Smooth muscle cell (in vitro differentiated cells): Measurements from ENCODE around the gene GRK5. TPM values are rescaled to one million over a fixed set of nuclear protein-coding genes. Genes with fewer than 3 reads are reported as not detected.

Source experiments
- DNase-seq: peaks from one replicate; lab custom pipeline; 2025; ENCODE audit not compliant: unreplicated experiment; lab: John Stamatoyannopoulos, UW
- H2AFZ ChIP-seq: fragments of 200-600 bp; sonication (generic); 2 replicates; pipeline ENCODE4 v1.6.0; 2016; ENCODE audit warnings: antibody characterized with exemption, low read depth, mild to moderate bottlenecking
- H3F3A ChIP-seq: fragments of 200-600 bp; sonication (generic); 2 replicates; pipeline ENCODE4 v1.6.0; 2017; ENCODE audit warnings: antibody characterized with exemption, low read depth
- H3K27ac ChIP-seq: fragments of 200-600 bp; sonication (generic); 2 replicates; pipeline ENCODE4 v1.5.1; 2016; ENCODE audit warnings: low read depth, mild to moderate bottlenecking
- H3K27me3 ChIP-seq: fragments of 200-600 bp; sonication (generic); 2 replicates; pipeline ENCODE4 v1.6.1; 2016; ENCODE audit warnings: low read depth, mild to moderate bottlenecking
- H3K36me3 ChIP-seq: fragments of 200-600 bp; sonication (generic); 2 replicates; pipeline ENCODE4 v1.5.1; 2016; ENCODE audit warnings: low read depth
- H3K4me1 ChIP-seq: fragments of 200-600 bp; sonication (generic); 2 replicates; pipeline ENCODE4 v1.5.1; 2016; ENCODE audit warnings: low read depth
- H3K4me2 ChIP-seq: fragments of 200-600 bp; sonication (generic); 2 replicates; pipeline ENCODE4 v1.6.0; 2016; ENCODE audit warnings: mild to moderate bottlenecking
- H3K4me3 ChIP-seq: fragments of 200-600 bp; sonication (generic); 2 replicates; pipeline ENCODE4 v1.5.1; 2016; ENCODE audit warnings: mild to moderate bottlenecking
- H3K79me2 ChIP-seq: fragments of 200-600 bp; sonication (generic); 2 replicates; pipeline ENCODE4 v1.6.0; 2016; ENCODE audit warnings: low read depth, mild to moderate bottlenecking
- H3K9ac ChIP-seq: fragments of 200-600 bp; sonication (generic); 2 replicates; pipeline ENCODE4 v1.6.0; 2016; ENCODE audit warnings: low read depth
- H3K9me3 ChIP-seq: fragments of 200-600 bp; sonication (generic); replicated peaks from 2 replicates; pipeline ENCODE4 v1.5.1; 2016; ENCODE audit warnings: low read depth
- H4K20me1 ChIP-seq: fragments of 200-600 bp; sonication (generic); 2 replicates; pipeline ENCODE4 v1.6.0; 2016; ENCODE audit warnings: low read depth
- CTCF ChIP-seq: fragments of 200-600 bp; sonication (generic); IDR thresholded peaks from 2 replicates; pipeline ENCODE4 v1.5.1; 2017; ENCODE audit warnings: borderline replicate concordance, mild to moderate bottlenecking, antibody characterized with exemption; ENCODE audit not compliant: insufficient read depth, poor library complexity, severe bottlenecking
- WGBS: methylation state at CpG from one replicate; pipeline ENCODE4 v1.1.7; 2016; ENCODE audit warnings: low lambda C conversion rate; 5-methylcytosine and 5-hydroxymethylcytosine counted together
- polyA plus RNA-seq: library from polyadenylated mRNA; unstranded; fragments of >200 nt; fragmentation: Nextera tagmentation; extraction: Ambion mirVana; gene quantifications from 2 replicates; pipeline ENCODE4 v1.2.1, GENCODE V29; 2016
- total RNA-seq: library from RNA; depleted of rRNA; stranded (reverse); fragments of >200 nt; gene quantifications from 2 replicates; pipeline ENCODE4 v1.2.3, GENCODE V29; 2014

Gene GRK5
- total and polyA plus RNA-seq, 2 experiments from 2014 or later, result 4.4 to 5.2 TPM

- Histone ChIP-seq H3K27ac (no peak overlapping the region), H2AFZ (no peak overlapping the region), H3K4me2 (no peak overlapping the region), H3K27me3 (no peaks in the 10 kb centered on the region), H3F3A (no peaks in the 10 kb centered on the region), H4K20me1 (no peaks in the 10 kb centered on the region), H3K9me3 (no peaks in the 10 kb centered on the region), H3K4me1 (no peaks in the 10 kb centered on the region), H3K36me3 (no peaks in the 10 kb centered on the region), H3K9ac (no peak overlapping the region), H3K79me2 (no peaks in the 10 kb centered on the region), H3K4me3 (no peak overlapping the region)
- no peak for DNase-seq
- WGBS, result 91% methylated on average over 2 of the region's 2 CpGs
- TF ChIP-seq CTCF, result no peak
Observed at GRCh38 chr10:119353421-119353820, 146.1 kb downstream of the GRK5 start.

DNA sequence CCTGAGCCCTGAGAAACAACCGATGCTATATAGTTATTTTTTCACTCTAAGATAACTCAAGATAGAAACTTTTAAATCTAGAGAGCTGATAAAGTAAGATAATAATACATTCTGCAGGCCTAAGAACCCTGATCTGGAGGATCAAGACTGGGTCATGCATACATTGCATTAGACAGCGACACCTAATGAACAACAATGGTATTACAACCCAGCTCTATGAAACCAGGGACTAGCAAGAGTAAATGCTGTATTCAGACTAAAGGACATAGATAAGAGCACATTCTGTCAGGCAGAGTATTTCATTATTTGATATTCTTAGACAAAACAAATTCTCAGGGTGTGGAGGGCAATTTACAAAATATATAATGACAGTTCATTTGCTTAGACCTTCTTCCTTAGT lies 148.6 kb downstream of the GRK5 start:
- Histone ChIP-seq H3K4me1 (no peaks in the 10 kb centered on the region), H3K36me3 (no peaks in the 10 kb centered on the region), H4K20me1 (no peaks in the 10 kb centered on the region), H3K4me3 (no peak overlapping the region), H3K9me3 (no peaks in the 10 kb centered on the region), H3K9ac (no peak overlapping the region), H3K79me2 (no peaks in the 10 kb centered on the region), H3K4me2 (no peak overlapping the region), H2AFZ (no peak overlapping the region), H3F3A (no peaks in the 10 kb centered on the region), H3K27me3 (no peaks in the 10 kb centered on the region), H3K27ac (no peak overlapping the region)
- DNase-seq, result no peak
- WGBS, result 62% methylated on average over 2 of the region's 2 CpGs
- TF ChIP-seq CTCF, result peak; percentile 41

GRCh38 chr10:119357412-119358151 lies 150.2 kb downstream of the GRK5 start:
- no peak for DNase-seq
- H3K79me2 ChIP-seq, result no peaks in the 10 kb centered on the region
- H4K20me1 ChIP-seq, result no peaks in the 10 kb centered on the region
- H3K27me3 ChIP-seq, result no peaks in the 10 kb centered on the region
- no peak overlapping the region for H3K9ac ChIP-seq
- H3K27ac ChIP-seq, result no peak overlapping the region
- no peaks in the 10 kb centered on the region for H3F3A ChIP-seq
- TF ChIP-seq CTCF, result no peak
- no peak overlapping the region for H3K4me2 ChIP-seq
- H3K4me1 ChIP-seq, result no peaks in the 10 kb centered on the region
- WGBS, result 93% methylated on average over 14 of the region's 14 CpGs
- H3K9me3 ChIP-seq, result no peaks in the 10 kb centered on the region
- no peak overlapping the region for H2AFZ ChIP-seq
- no peak overlapping the region for H3K4me3 ChIP-seq
- no peaks in the 10 kb centered on the region for H3K36me3 ChIP-seq

DNA sequence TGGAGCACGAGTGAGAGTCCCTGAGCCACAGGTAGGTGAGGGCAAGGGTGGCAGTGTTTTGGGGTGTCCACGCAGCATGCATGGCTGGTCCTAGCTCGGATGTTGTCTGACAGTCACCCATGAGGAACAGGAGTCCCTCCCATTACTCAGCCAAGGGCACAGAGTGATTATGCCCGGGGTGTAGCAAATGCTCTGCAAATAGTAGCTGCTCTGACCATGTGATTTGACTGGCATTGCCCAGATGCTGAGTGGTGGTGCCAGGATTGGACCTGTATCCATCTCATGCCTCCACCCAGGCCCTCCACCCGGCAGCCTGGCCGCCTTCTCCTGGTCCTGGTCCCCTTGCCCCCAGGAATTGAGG lies 150.8 kb downstream of the GRK5 start:
- Histone ChIP-seq H3K79me2 (no peaks in the 10 kb centered on the region), H3K9ac (no peak overlapping the region), H3K4me1 (no peaks in the 10 kb centered on the region), H3K4me3 (no peak overlapping the region), H3K27me3 (no peaks in the 10 kb centered on the region), H3K27ac (no peak overlapping the region), H2AFZ (no peak overlapping the region), H3F3A (no peaks in the 10 kb centered on the region), H3K4me2 (no peak overlapping the region), H4K20me1 (no peaks in the 10 kb centered on the region), H3K9me3 (no peaks in the 10 kb centered on the region), H3K36me3 (no peaks in the 10 kb centered on the region)
- DNase-seq, result no peak
- TF ChIP-seq CTCF, result no peak
- 94% methylated on average over 6 of the region's 6 CpGs for WGBS
